HFF-Myc (cell line): ENCODE data around the gene CHRNA5.
A peak's percentile ranks its signal among the peaks of the same experiment; 100 is the strongest.

Experiments
- DNase-seq: peaks from one replicate; pipeline ENCODE4 v3.0.0-alpha.2; 2011; ENCODE audit warnings: low read depth; ENCODE audit errors: extremely low read depth
- H3K4me3 ChIP-seq: replicated peaks from 2 replicates; pipeline ENCODE4 v1.5.1; 2011; ENCODE audit warnings: low read depth, mild to moderate bottlenecking, control low read depth, low read length
- CTCF ChIP-seq: IDR thresholded peaks from 2 replicates; pipeline ENCODE4 v1.5.1; 2012; ENCODE audit warnings: mild to moderate bottlenecking, low read depth, low read length, control low read depth; ENCODE audit errors: missing control alignments

Gene CHRNA5

GRCh38 chr15:78615151-78615589 lies 49.9 kb downstream of the CHRNA5 start:
- TF ChIP-seq CTCF = no peak
- DNase-seq = no peak
- no peak overlapping the region for H3K4me3 ChIP-seq

- DNase-seq = no peak
- no peak overlapping the region for H3K4me3 ChIP-seq
- TF ChIP-seq CTCF = no peak
Observed at GRCh38 chr15:78616506-78616905, 51.2 kb downstream of the CHRNA5 start.

GRCh38 chr15:78617076-78617475 lies 51.8 kb downstream of the CHRNA5 start:
- no peak overlapping the region for H3K4me3 ChIP-seq

GRCh38 chr15:78617516-78617915 lies 52.2 kb downstream of the CHRNA5 start:
- no peak for TF ChIP-seq CTCF
- H3K4me3 ChIP-seq = no peak overlapping the region
- DNase-seq = no peak

More at GRCh38 chr15:78617076-78617475, 51.8 kb downstream of the CHRNA5 start:
- no peak for DNase-seq
- TF ChIP-seq CTCF = no peak

- DNase-seq = no peak
Observed at GRCh38 chr15:78618064-78618463, 52.7 kb downstream of the CHRNA5 start.

GRCh38 chr15:78618490-78618934 lies 53.2 kb downstream of the CHRNA5 start:
- peak; percentile 72 for DNase-seq
- TF ChIP-seq CTCF = peak; percentile 86
- no peak overlapping the region for H3K4me3 ChIP-seq

More at GRCh38 chr15:78618064-78618463, 52.7 kb downstream of the CHRNA5 start:
- H3K4me3 ChIP-seq = no peak overlapping the region
- no peak for TF ChIP-seq CTCF
